ENCODE data around the gene ATG2B. TPM values are rescaled to one million over a fixed set of nuclear protein-coding genes. Genes with fewer than 3 reads are reported as not detected.

Gene ATG2B
- total and polyA plus RNA-seq, 10 of the 15 experiments (the other 5 are each of a cell fraction or from before 2014, with no cell fraction given): 0.84 to 15.4 (median 9.9) TPM

GRCh38 chr14:96324219-96324618 lies 38.9 kb downstream of the ATG2B start:
- RAD21 ChIA-PET (ENCODE audit: unreplicated experiment): no interaction called here
- H3K4me3 ChIP-seq: no peak overlapping the region
- POLR2A ChIA-PET: no interaction called here
- SMC1A ChIA-PET (ENCODE audit: uncharacterized antibody, unreplicated experiment): no interaction called here
- in situ Hi-C loops (cut with MboI): no loop called here
- no TSS peak for BruUV-seq (replicated peaks)
- H3K9ac ChIP-seq (ENCODE audit: control insufficient read depth, insufficient read depth, low read length): no peak overlapping the region
- H3K79me2 ChIP-seq (ENCODE audit: control insufficient read depth, insufficient read depth, low read length): no peaks in the 10 kb centered on the region
- H2AFZ ChIP-seq (ENCODE audit: control insufficient read depth, low read depth, low read length): no peak overlapping the region
- FAIRE-seq: no peak
- H3K27ac ChIP-seq (ENCODE audit: control insufficient read depth, insufficient read depth): no peak overlapping the region
- no peaks in the 10 kb centered on the region for H3K27me3 ChIP-seq (replicated peaks in 1 of 2; ENCODE audit: control insufficient read depth in 2 of 2, insufficient read depth in 2 of 2, low read length in 1 of 2)
- H3K9me3 ChIP-seq (replicated peaks; ENCODE audit: control insufficient read depth, insufficient read depth, low read length): no peaks in the 10 kb centered on the region
- ATAC-seq: no peak
- DNase-seq (ENCODE audit: low read depth, low spot score): no peak
- no peaks in the 10 kb centered on the region for H4K20me1 ChIP-seq (ENCODE audit: control insufficient read depth, insufficient read depth)
- 100% methylated on average over 7 of the region's 7 CpGs for WGBS (ENCODE audit: insufficient coverage, insufficient replicate concordance, low lambda C conversion rate, missing lambda C conversion rate)
- no peak overlapping the region for H3K4me2 ChIP-seq (ENCODE audit: control insufficient read depth, insufficient read depth)
- TF ChIP-seq EP300 (IDR thresholded peaks at IDR 0.05; ENCODE audit: borderline replicate concordance in 1 of 2, control insufficient read depth in 1 of 2, low read depth in 2 of 2, low read length in 2 of 2) (no peak), HDAC2 (IDR thresholded peaks at IDR 0.05) (no peak), SIX5 (IDR thresholded peaks at IDR 0.05; ENCODE audit: low read depth, low read length, severe bottlenecking) (no peak), FOS (IDR thresholded peaks at IDR 0.05; ENCODE audit: borderline replicate concordance, extremely low read depth, insufficient read length) (no peak), IKZF1 (conservative IDR thresholded peaks at IDR 0.05) (no peak), KLF5 (IDR thresholded peaks at IDR 0.05; ENCODE audit: partially characterized antibody) (no peak), BACH1 (IDR thresholded peaks at IDR 0.05; ENCODE audit: borderline replicate concordance) (no peak), NFXL1 (IDR thresholded peaks at IDR 0.05; ENCODE audit: borderline replicate concordance) (no peak)
- intact Hi-C loops (cut with micrococcal nuclease; ENCODE audit: unreplicated experiment): no loop called here
- H3K36me3 ChIP-seq (ENCODE audit: control insufficient read depth in 2 of 2, insufficient read depth in 2 of 2, low read length in 1 of 2): peaks cover 0 to 5% of the 10 kb centered on the region in 2 experiments; a peak in 2 of 4 replicates
- CTCF ChIA-PET: no interaction called here
- H3K4me1 ChIP-seq (ENCODE audit: control insufficient read depth, insufficient read depth, low read length): no peaks in the 10 kb centered on the region

- ATAC-seq: no peak
- H3K27me3 ChIP-seq (replicated peaks in 1 of 2; ENCODE audit: control insufficient read depth in 2 of 2, insufficient read depth in 2 of 2, low read length in 1 of 2): no peaks in the 10 kb centered on the region
- RAD21 ChIA-PET (ENCODE audit: unreplicated experiment): no interaction called here
- FAIRE-seq: no peak
- in situ Hi-C loops (cut with MboI): no loop called here
- SMC1A ChIA-PET (ENCODE audit: uncharacterized antibody, unreplicated experiment): interaction anchor here (1.6 kb wide), 1 partner anchor 11 kb away, joined by 5 read pairs; no protein-coding TSS in a partner anchor
- H3K79me2 ChIP-seq (ENCODE audit: control insufficient read depth, insufficient read depth, low read length): no peaks in the 10 kb centered on the region
- H3K9me3 ChIP-seq (replicated peaks; ENCODE audit: control insufficient read depth, insufficient read depth, low read length): no peaks in the 10 kb centered on the region
- intact Hi-C loops (cut with micrococcal nuclease; ENCODE audit: unreplicated experiment): no loop called here
- no TSS peak for BruUV-seq (replicated peaks)
- CTCF ChIA-PET: no interaction called here
- H3K27ac ChIP-seq (ENCODE audit: control insufficient read depth, insufficient read depth): no peak overlapping the region
- no peak for DNase-seq (ENCODE audit: low read depth, low spot score)
- H3K4me1 ChIP-seq (ENCODE audit: control insufficient read depth, insufficient read depth, low read length): no peaks in the 10 kb centered on the region
- H2AFZ ChIP-seq (ENCODE audit: control insufficient read depth, low read depth, low read length): no peak overlapping the region
- no peaks in the 10 kb centered on the region for H4K20me1 ChIP-seq (ENCODE audit: control insufficient read depth, insufficient read depth)
- TF ChIP-seq NR2F1 (conservative IDR thresholded peaks at IDR 0.05) (no peak), SKIL (IDR thresholded peaks at IDR 0.05; ENCODE audit: low read depth, poor library complexity, severe bottlenecking) (no peak), RCOR1 (conservative IDR thresholded peaks at IDR 0.05; ENCODE audit: low read depth, low read length) (no peak), CBX5 (IDR thresholded peaks at IDR 0.05; ENCODE audit: low read depth) (no peak), ZNF217 (IDR thresholded peaks at IDR 0.05) (no peak), ELK1 (IDR thresholded peaks at IDR 0.05; ENCODE audit: low read depth, low read length) (no peak), NR2C2 (IDR thresholded peaks at IDR 0.05; ENCODE audit: borderline replicate concordance, control insufficient read depth, insufficient read length, low read depth) (no peak), SMAD5 (IDR thresholded peaks at IDR 0.05; ENCODE audit: low read depth) (no peak)
- H3K4me2 ChIP-seq (ENCODE audit: control insufficient read depth, insufficient read depth): no peak overlapping the region
- no peak overlapping the region for H3K9ac ChIP-seq (ENCODE audit: control insufficient read depth, insufficient read depth, low read length)
- H3K36me3 ChIP-seq (ENCODE audit: control insufficient read depth in 2 of 2, insufficient read depth in 2 of 2, low read length in 1 of 2): peaks cover 0 to 4% of the 10 kb centered on the region in 2 experiments; a peak in 1 of 4 replicates
- 44% methylated on average over 1 of the region's 1 CpG for WGBS (ENCODE audit: insufficient coverage, insufficient replicate concordance, low lambda C conversion rate, missing lambda C conversion rate)
- H3K4me3 ChIP-seq: no peak overlapping the region
- POLR2A ChIA-PET: no interaction called here
These were observed 42.5 kb downstream of the ATG2B start for GRCh38 chr14:96320605-96321004.
